HepG2 (cell line): ENCODE data around the gene SLC35F3. TPM values are rescaled to one million over a fixed set of nuclear protein-coding genes. Genes with fewer than 3 reads are reported as not detected.

Experiments
- CBFB ChIP-seq: sonication (generic); formaldehyde crosslinking; IDR thresholded peaks from 2 replicates; pipeline ENCODE4 v1.4.0; 2020; ENCODE audit warnings: missing genetic modification reagents
- ETV5 ChIP-seq: IDR thresholded peaks from 2 replicates; pipeline ENCODE4 v1.6.1; 2018; ENCODE audit warnings: missing biosample characterization, missing genetic modification reagents, inconsistent platforms, borderline replicate concordance
- FOXK2 ChIP-seq: fragments of 450-650 bp; IDR thresholded peaks from 2 replicates; pipeline ENCODE4 v1.6.1; 2016
- HCFC1 ChIP-seq: fragments of 150-350 bp; IDR thresholded peaks from 2 replicates; pipeline ENCODE4 v1.6.1; 2014; ENCODE audit warnings: low read depth, low read length
- HDAC2 ChIP-seq: sonication (generic); formaldehyde crosslinking; IDR thresholded peaks from 2 replicates; pipeline ENCODE4 v1.4.0; 2020; ENCODE audit warnings: missing genetic modification reagents
- RAD21 ChIP-seq: fragments of 450-650 bp; formaldehyde crosslinking; IDR thresholded peaks from 2 replicates; pipeline ENCODE4 v1.5.0; 2020; ENCODE audit warnings: mild to moderate bottlenecking
- ZBTB42 ChIP-seq: sonication (generic); formaldehyde crosslinking; IDR thresholded peaks from 2 replicates; pipeline ENCODE4 v1.5.0; 2020; ENCODE audit warnings: mild to moderate bottlenecking, missing genetic modification reagents
- ZNF12 ChIP-seq: sonication (generic); formaldehyde crosslinking; IDR thresholded peaks from 2 replicates; pipeline ENCODE4 v1.5.0; 2020; ENCODE audit warnings: missing genetic modification reagents
- ZNF335 ChIP-seq: sonication (generic); formaldehyde crosslinking; IDR thresholded peaks from 2 replicates; pipeline ENCODE4 v1.4.0; 2020; ENCODE audit warnings: missing genetic modification reagents
- ZNF543 ChIP-seq: sonication (generic); formaldehyde crosslinking; IDR thresholded peaks from 2 replicates; pipeline ENCODE4 v1.4.0; 2020; ENCODE audit warnings: mild to moderate bottlenecking, missing genetic modification reagents
- ZNF550 ChIP-seq: sonication (generic); formaldehyde crosslinking; IDR thresholded peaks from 2 replicates; pipeline ENCODE4 v1.4.0; 2020; ENCODE audit warnings: mild to moderate bottlenecking, missing genetic modification reagents, borderline replicate concordance
- ZNF782 ChIP-seq: sonication (generic); formaldehyde crosslinking; IDR thresholded peaks from 2 replicates; pipeline ENCODE4 v1.4.0; 2020; ENCODE audit warnings: missing genetic modification reagents, mild to moderate bottlenecking, borderline replicate concordance
- ZSCAN12 ChIP-seq: sonication (generic); formaldehyde crosslinking; IDR thresholded peaks from 2 replicates; pipeline ENCODE4 v1.9.0; 2021; ENCODE audit warnings: mild to moderate bottlenecking, missing genetic modification reagents
- polyA plus RNA-seq, 8 experiments: library from polyadenylated mRNA; depleted of rRNA in 3 of 8; stranded (reverse) in 7 of 8; unstranded in 1 of 8; fragments of >200 nt; fragmentation: Illumina TruSeq in 4 of 8; extraction: Trizol in 4 of 8; gene quantifications; 2 replicates each; pipeline versions ENCODE4 v1.2.1 to v1.2.3, GENCODE V29; 2011 to 2016; ENCODE audit warnings: low read depth in 4 of 8, missing spikeins in 1 of 8, mixed read lengths in 1 of 8; ENCODE audit not compliant: insufficient read depth in 1 of 8
- total RNA-seq, 5 experiments: library from RNA; depleted of rRNA; stranded (reverse); fragments of >200 nt; fragmentation: Illumina TruSeq; extraction: Trizol; gene quantifications; 2 replicates each; pipeline ENCODE4 v1.2.3, GENCODE V29; 2016; ENCODE audit warnings: low read depth in 1 of 5
- TF ChIP-seq, protein P1 (sequence below): sonication (generic); formaldehyde crosslinking; IDR thresholded peaks from 2 replicates; pipeline ENCODE4 v1.5.1; 2020; ENCODE audit warnings: missing genetic modification reagents, mild to moderate bottlenecking, borderline replicate concordance
- TF ChIP-seq, protein P2 (sequence below): sonication (generic); formaldehyde crosslinking; IDR thresholded peaks from 2 replicates; pipeline ENCODE4 v1.5.0; 2020; ENCODE audit warnings: mild to moderate bottlenecking, missing genetic modification reagents
- TF ChIP-seq, protein P3 (sequence below): sonication (generic); formaldehyde crosslinking; IDR thresholded peaks from 2 replicates; pipeline ENCODE4 v1.5.0; 2020; ENCODE audit warnings: mild to moderate bottlenecking, missing genetic modification reagents, borderline replicate concordance
- TF ChIP-seq, protein P4 (sequence below): sonication (generic); formaldehyde crosslinking; IDR thresholded peaks from 2 replicates; pipeline ENCODE4 v1.5.0; 2020; ENCODE audit warnings: missing genetic modification reagents

SLC35F3 gene
- total and polyA plus RNA-seq, 2 of the 13 experiments (the other 11 are each of a cell fraction or from before 2014, with no cell fraction given), result not detected

DNA sequence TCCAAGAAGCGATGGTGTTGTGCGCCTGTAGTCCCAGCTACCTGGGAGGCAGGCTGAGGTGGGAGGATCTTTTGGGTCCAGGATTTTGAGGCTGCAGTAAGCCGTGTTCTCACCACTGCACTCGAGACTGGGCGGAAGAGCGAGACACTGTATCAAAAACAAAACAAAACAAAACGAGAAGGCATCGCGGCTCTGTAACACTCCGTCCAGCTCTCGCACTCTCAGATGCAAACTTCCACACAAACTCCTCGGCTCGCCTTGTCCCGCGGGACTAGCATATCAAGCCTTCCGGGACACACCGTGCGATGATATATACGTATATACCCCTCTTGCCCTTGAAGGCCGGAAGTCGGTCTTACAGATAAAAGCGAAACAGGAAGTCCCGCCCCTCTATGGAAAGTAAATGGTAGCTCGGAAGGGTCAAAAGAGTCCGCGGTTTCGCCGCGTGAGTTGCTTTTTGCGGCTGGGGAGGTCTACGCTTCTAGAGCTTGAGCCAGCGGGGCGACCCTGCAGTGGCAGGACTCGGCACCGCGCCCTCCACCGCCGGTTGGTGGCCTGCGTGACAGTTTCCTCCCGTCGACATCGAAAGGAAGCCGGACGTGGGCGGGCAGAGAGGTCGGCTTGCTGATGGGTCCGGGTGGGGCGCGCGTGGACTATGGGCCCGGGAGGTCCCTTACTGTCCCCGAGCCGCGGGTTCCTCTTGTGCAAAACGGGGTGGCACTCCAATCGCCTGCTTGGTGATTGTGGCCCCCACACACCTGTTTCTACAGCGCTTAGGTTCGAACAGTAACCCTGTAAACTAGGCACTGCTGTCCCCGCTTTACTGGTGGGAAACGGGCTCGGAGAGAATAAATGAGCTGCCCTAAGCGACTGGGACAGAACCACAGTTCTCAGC lies 468.8 kb downstream of the SLC35F3 start, which contains the start of gene COA6 (continued):
- TF ChIP-seq ZNF12, result 0 out of 2 replicates have a peak, but pooled peaks have one; percentile 4
- TF ChIP-seq ZNF335 (CRISPR knock-in tag), result no peak
- TF ChIP-seq, protein P1, sequence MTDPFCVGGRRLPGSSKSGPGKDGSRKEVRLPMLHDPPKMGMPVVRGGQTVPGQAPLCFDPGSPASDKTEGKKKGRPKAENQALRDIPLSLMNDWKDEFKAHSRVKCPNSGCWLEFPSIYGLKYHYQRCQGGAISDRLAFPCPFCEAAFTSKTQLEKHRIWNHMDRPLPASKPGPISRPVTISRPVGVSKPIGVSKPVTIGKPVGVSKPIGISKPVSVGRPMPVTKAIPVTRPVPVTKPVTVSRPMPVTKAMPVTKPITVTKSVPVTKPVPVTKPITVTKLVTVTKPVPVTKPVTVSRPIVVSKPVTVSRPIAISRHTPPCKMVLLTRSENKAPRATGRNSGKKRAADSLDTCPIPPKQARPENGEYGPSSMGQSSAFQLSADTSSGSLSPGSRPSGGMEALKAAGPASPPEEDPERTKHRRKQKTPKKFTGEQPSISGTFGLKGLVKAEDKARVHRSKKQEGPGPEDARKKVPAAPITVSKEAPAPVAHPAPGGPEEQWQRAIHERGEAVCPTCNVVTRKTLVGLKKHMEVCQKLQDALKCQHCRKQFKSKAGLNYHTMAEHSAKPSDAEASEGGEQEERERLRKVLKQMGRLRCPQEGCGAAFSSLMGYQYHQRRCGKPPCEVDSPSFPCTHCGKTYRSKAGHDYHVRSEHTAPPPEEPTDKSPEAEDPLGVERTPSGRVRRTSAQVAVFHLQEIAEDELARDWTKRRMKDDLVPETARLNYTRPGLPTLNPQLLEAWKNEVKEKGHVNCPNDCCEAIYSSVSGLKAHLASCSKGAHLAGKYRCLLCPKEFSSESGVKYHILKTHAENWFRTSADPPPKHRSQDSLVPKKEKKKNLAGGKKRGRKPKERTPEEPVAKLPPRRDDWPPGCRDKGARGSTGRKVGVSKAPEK (CRISPR knock-in tag), result peak; percentile 44; the same call in 1 of the 2 replicates
- TF ChIP-seq HCFC1, result peak; percentile 17; the same call in 1 of the 2 replicates
- peak; percentile 57; the same call in 1 of the 2 replicates for TF ChIP-seq ETV5
- peak; percentile 73 for TF ChIP-seq ZNF782 (CRISPR knock-in tag)
- peak; percentile 75 for TF ChIP-seq HDAC2 (CRISPR knock-in tag)
- peak; percentile 87; the same call in 1 of the 2 replicates for TF ChIP-seq ZBTB42
- TF ChIP-seq, protein P2, sequence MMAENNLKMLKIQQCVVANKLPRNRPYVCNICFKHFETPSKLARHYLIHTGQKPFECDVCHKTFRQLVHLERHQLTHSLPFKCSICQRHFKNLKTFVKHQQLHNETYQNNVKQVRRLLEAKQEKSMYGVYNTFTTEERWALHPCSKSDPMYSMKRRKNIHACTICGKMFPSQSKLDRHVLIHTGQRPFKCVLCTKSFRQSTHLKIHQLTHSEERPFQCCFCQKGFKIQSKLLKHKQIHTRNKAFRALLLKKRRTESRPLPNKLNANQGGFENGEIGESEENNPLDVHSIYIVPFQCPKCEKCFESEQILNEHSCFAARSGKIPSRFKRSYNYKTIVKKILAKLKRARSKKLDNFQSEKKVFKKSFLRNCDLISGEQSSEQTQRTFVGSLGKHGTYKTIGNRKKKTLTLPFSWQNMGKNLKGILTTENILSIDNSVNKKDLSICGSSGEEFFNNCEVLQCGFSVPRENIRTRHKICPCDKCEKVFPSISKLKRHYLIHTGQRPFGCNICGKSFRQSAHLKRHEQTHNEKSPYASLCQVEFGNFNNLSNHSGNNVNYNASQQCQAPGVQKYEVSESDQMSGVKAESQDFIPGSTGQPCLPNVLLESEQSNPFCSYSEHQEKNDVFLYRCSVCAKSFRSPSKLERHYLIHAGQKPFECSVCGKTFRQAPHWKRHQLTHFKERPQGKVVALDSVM, result peak; percentile 98
- TF ChIP-seq ZNF550 (CRISPR knock-in tag), result 0 out of 2 replicates have a peak, but pooled peaks have one; percentile 25
- TF ChIP-seq, protein P3, sequence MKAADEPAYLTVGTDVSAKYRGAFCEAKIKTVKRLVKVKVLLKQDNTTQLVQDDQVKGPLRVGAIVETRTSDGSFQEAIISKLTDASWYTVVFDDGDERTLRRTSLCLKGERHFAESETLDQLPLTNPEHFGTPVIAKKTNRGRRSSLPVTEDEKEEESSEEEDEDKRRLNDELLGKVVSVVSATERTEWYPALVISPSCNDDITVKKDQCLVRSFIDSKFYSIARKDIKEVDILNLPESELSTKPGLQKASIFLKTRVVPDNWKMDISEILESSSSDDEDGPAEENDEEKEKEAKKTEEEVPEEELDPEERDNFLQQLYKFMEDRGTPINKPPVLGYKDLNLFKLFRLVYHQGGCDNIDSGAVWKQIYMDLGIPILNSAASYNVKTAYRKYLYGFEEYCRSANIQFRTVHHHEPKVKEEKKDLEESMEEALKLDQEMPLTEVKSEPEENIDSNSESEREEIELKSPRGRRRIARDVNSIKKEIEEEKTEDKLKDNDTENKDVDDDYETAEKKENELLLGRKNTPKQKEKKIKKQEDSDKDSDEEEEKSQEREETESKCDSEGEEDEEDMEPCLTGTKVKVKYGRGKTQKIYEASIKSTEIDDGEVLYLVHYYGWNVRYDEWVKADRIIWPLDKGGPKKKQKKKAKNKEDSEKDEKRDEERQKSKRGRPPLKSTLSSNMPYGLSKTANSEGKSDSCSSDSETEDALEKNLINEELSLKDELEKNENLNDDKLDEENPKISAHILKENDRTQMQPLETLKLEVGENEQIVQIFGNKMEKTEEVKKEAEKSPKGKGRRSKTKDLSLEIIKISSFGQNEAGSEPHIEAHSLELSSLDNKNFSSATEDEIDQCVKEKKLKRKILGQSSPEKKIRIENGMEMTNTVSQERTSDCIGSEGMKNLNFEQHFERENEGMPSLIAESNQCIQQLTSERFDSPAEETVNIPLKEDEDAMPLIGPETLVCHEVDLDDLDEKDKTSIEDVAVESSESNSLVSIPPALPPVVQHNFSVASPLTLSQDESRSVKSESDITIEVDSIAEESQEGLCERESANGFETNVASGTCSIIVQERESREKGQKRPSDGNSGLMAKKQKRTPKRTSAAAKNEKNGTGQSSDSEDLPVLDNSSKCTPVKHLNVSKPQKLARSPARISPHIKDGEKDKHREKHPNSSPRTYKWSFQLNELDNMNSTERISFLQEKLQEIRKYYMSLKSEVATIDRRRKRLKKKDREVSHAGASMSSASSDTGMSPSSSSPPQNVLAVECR (CRISPR knock-in tag), result peak; percentile 95
- peak; percentile 99 for TF ChIP-seq CBFB (CRISPR knock-in tag)
- TF ChIP-seq FOXK2, result peak; percentile 56; the same call in 1 of the 2 replicates
- peak; percentile 83; the same call in 1 of the 2 replicates for TF ChIP-seq ZNF543 (CRISPR knock-in tag)
- 0 out of 2 replicates have a peak, but pooled peaks have one; percentile 52 for TF ChIP-seq ZSCAN12 (CRISPR knock-in tag)
- TF ChIP-seq, protein P4, sequence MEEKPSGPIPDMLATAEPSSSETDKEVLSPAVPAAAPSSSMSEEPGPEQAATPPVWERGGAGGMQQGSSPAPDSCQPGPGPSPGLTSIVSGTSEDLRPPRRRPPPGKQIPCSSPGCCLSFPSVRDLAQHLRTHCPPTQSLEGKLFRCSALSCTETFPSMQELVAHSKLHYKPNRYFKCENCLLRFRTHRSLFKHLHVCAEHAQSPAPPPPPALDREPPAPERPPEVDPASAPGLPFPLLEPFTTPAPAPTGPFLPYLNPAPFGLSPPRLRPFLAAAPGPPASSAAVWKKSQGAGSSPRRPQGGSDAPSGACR, result peak; percentile 91
- TF ChIP-seq RAD21 (CRISPR knock-in tag), result peak; percentile 31; the same call in 1 of the 2 replicates
